Posterior vena cava (tissue), 2 donors: ENCODE results near the gene CTU1. TPM values are rescaled to one million over a fixed set of nuclear protein-coding genes. Genes with fewer than 3 reads are reported as not detected.

Experiments
- DNase-seq: peaks from one replicate; pipeline ENCODE4 v3.0.0-alpha.2; 2020; ENCODE audit warnings: low spot score
- intact Hi-C, 2 donors: fragments of 100-400 bp; cut with DNase I; formaldehyde crosslinking; loops; one replicate each; pipeline versions ENCODE4 v1.14.1 to v1.14.2; 2022 to 2023
- total RNA-seq, 2 donors: library from RNA; stranded (reverse); fragmentation: NEBNext Ultra II Directional; extraction: Animal tissue kit (Norgen Biotek cat#: 25700); gene quantifications; one replicate each; pipeline ENCODE4 v1.2.1, GENCODE V29; 2021
- donor health status: DM: yes; HTN: yes; CAD: no.
- donor health status: DM: yes; HTN: yes; CAD: no.

Gene CTU1
- total RNA-seq, 2 donors from 2014 or later = 3.7 to 5.0 TPM

DNA sequence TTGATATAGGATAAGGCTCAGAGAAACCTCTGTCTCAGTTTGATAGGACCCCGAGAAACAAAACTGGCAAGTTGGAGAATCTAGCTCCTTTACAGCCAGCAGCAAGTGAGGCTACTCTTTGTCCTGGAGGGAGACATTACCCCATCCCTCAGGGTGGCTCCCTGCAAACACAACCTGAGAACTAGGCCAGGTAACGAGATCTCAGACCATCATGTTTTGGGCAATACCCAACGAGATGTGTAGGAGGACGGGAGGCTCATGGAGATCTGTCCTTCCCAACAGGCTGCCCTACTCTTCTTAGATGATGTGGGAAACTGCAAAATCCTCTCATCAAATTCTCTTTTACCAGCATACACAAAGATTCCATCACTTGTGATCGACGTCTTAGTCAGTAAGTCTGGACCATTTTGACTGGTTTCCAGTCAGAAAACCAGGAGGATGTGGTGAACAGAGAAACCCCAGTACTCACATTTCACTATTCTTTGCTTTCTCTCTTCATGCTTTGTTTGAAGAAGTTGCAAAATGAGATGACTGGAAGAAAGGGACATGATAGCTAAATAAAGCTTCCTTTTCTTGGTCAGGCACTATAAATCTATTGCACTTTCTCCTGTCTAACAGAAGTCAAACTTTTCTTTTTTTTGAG, 6.0 kb upstream of the CTU1 start:
- no peak for DNase-seq
- intact Hi-C loops = no loop called here

DNA sequence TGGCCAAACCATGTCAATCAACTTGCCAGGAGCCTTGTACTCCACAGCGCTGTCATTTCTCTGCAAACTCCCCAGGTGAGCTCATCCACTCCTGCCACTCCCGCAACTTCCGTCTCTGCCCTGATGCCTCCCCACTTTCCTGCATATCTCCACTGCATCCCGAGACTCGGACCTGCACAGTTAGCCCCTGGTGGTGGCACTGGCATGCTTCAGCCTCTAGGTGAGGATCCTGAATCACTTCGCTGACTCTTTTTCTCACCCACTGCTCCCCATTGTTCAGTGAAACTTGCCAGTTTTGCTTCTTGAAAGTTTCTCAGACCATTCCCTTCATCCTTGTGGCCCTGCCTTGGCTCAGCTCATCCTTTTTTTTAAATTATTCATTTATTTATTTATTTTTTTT, 3.4 kb upstream of the CTU1 start:
- intact Hi-C loops = no loop called here
- peak; percentile 43 for DNase-seq

DNA sequence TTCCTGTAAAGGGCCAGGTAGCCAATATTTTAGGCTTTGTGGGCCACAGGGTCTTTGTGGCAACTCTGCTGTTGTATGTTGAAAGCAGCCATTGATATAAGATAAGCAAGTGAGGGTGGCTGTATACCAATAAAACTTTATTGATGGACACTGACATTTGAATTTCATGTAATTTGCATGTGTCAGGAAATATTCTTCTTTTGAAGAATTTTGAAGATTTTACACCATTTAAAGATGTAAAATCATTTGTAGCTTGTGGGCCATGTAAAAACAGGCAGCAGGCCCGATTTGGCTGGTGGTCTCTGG, 2.4 kb upstream of the CTU1 start:
- DNase-seq = peak; percentile 36
- intact Hi-C loops = no loop called here

DNA sequence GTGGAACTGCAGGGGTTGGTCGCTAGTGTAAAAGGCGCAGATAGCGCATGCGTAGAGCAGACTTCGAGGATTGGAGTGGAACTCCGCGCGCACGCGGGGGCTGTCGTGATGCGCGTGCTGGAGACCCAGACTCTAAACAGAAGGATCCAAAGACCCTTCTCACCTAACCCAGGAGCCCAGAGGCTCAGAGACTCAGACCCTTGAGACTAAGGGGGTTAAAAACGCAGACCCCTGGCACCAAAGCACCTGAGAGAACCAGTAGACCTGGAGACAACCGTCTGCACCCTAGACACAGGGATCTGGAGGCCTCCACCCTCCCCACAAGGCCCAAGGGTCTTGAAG, 567 bp upstream of the CTU1 start:
- DNase-seq = no peak
- intact Hi-C loops = no loop called here

DNA sequence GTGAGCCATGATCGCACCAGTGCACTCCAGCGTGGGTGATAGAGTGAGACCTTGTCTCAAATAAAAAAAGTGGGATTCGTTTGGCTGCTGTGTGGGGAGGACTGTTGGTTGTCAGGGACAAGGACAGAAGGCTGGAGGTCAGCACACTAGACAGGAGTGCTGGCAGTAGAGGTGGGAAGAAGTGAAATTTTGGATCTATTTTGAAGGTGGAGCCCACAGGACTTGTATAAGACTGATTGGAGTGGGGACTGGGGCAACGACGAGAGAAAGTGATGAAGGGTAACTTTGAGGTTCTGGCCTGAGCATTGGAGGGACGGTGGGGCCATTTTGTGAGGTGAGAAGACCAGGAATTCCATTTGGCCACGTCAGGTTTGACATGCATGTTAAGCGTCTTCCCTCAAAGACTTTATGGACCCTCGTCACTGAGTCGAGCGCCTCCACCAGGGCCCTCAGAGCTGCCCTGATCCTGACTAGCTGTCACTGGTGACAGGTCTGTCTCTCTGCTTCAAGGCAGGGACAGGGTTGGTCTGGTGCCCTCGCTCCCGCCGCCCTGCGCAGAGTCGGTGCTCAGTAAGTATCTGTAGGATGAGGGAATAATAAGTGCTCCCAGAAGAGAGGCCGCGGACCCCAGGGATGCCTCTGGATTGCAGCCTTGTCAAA, 673 bp downstream of the CTU1 start:
- no peak for DNase-seq
- intact Hi-C loops = no loop called here

DNA sequence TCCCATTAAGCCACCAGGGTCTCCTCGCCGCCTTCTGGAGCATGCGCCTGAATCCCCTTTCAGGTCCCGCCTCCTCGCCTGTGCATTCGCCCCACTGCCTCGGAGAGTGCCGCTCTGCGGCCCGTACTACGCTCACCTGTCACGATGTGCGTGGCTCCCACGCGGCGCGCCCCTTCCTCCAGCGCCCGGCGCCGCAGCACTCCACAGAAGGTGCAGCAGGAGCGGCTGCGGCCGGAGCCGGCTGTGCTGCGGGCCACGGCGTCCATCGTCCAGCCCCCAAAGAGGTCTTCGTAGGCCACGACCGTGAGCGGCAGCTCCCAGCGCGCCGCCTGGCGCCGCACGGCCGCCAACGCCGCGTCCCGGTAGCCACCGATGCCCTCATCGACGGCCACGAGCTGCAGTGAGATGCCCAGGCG, 4.3 kb downstream of the CTU1 start:
- intact Hi-C loops = no loop called here
- no peak for DNase-seq

DNA sequence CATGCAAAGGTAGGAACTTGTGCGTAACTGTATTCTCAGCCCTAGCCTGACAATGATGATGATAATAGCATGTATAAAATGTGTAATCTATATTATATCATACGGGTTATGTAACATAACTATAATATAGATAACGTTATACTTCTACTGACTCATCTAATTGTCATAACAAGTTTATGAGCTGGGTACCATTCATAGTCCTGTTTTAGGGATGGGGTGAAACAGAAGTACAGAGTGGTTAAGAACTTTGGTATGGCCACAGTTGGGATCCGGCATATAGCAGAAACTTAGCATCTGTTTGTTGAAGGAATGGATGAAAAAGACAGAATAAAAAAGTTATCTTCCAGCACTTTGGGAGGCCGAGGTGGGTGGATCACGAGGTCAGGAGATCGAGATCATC, 5.2 kb downstream of the CTU1 start:
- DNase-seq = no peak
- intact Hi-C loops = no loop called here

DNA sequence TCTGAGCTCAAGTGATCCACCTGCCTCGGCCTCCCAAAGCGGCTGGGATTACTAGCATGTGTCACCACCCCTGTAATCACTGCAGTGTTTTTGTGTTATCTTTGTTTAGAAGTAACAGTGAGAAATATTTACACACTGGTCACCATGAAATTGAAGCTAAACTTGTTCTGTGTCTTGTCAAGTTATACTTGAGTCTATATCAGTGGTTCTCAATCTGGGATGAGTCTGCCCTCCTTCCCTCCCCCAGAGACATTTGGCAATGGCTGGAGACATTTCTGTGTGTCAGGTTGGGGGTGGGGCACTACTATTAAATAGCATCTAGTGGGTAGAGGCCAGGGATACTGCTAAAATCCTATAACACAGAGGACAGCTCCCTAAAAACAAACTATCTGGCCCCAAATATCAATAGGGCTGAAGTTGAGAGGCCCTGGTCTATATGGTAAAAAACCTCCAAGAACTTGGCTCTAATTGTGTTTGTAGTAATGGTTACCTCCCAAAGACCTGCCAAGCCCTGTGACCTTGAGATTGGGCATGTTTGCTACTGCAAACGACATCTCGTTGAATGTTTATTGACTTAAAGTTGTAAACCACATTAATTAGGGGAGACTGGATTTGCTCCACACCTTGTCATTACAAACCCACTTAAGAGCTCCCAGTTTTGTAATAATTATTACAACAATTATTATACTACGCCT, 6.9 kb downstream of the CTU1 start:
- intact Hi-C loops = no loop called here
- DNase-seq = no peak

DNA sequence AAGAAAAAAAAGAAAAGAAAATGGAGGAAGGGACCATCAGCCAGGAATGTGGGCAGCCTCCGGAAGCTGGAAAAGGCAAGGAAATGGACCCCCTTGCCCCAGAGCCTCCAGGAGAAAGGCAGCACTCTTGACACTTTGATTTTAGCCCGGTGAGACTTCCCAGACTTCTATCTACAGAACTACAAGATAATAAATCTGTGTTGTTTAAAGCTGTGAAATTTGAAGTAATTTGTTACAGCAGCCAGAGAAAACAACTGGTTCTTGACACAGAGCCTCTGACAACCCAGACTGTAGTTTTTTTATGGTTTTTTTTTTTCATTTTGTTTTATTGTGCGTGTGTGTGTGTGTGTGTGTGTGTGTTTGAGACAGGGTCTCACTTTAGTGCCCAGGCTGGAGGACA, 7.6 kb downstream of the CTU1 start:
- intact Hi-C loops = no loop called here
- no peak for DNase-seq

DNA sequence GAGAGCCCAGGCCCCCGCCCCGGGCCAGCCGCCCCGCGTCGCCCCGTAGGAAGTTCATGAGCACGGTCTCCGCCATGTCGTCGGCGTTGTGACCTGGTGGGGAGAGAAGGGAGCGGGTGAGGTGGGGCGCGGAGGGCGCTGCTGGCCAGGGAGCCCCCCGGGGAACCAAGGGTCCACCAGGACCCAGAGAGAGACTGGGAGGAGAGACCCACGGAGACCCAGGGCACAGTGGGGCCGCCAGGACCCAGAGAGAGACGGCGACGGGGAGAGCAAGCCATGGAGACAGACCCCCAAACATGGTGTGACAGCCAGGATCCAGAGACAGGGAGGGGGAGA, 9.2 kb downstream of the CTU1 start:
- intact Hi-C loops = no loop called here
- no peak for DNase-seq

DNA sequence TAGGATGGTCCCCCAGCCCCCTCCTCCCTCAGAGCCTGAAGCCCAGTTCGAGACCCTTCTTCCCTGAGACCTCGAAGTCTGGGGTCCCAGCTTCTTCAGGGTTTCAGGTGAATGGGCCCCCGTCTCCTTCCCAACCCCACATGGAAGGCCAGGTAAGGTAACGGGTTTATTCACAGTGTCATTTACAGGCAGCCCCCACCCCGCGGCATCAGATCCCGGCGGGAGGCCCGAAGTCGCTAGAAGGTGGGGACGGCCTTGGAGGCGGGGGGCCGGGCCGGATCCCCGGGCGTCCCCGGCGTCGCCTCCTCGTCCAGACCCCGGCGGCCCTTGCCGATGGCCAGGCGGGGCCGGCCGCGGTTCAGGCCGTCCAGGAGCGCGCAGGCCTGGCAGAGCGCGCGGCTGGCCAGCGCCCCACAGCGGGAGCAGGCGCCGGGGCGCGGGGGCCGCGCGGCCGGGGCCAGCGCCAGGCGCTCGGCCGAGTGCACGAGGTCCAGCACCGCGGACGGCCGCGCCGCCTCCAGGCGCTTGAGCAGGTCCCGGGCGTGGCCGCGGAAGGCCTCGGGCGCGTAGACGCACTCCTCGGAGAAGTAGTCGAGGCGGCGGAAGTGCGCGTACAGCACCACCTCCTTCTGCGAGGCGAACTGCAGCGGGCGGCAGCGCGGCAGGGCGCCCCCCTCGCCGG, 9.7 kb downstream of the CTU1 start:
- intact Hi-C loops = no loop called here
- peak; percentile 92 for DNase-seq

DNA sequence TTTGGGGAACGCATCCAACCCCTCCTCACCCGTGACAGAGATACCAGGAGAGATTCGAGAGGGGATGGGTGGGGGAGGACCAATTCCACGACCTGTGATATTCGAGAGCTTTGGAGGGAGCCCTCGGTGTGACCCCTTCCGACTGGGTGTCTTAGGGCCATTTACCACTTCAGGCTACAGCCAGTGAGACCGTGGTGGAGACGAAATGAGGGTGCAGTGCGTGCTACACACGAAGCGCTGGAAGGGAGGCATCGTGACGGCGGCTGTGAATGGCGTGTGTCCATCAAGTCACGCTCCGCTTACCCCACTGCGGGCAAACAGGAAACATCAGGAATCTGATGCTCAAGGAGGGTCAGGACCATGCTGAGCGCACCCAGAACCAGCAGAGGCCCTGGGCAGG, 10.4 kb downstream of the CTU1 start:
- DNase-seq = peak; percentile 66
- intact Hi-C loops = no loop called here

DNA sequence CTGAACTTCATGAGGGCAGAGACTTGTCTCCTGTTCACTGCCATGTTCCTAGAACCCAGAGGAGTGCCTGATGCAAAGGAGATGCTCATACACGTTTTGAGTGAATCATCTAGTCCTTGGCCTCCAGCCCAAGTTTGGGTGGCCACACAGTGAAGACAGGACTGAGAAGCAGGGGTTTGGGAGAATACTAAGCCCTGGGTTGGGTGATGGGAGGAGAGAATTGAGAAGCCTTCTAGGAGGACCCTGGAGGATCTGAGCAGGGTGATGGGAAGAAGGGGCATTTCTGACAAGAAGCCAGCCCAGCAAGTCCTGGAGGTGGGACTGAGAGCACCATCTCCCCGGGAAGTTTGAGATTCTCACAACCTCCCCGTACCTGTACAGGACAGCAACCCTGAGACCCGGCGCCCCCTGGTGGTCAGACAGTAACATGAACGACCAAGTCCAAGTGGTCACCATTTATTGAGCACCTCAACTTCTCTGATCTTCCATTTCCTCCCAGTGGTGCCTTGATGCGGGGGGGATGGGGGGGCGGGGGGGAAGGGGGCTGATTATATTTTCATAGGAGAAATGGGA, 11.0 kb downstream of the CTU1 start:
- DNase-seq = peak; percentile 89
- intact Hi-C loops = no loop called here

DNA sequence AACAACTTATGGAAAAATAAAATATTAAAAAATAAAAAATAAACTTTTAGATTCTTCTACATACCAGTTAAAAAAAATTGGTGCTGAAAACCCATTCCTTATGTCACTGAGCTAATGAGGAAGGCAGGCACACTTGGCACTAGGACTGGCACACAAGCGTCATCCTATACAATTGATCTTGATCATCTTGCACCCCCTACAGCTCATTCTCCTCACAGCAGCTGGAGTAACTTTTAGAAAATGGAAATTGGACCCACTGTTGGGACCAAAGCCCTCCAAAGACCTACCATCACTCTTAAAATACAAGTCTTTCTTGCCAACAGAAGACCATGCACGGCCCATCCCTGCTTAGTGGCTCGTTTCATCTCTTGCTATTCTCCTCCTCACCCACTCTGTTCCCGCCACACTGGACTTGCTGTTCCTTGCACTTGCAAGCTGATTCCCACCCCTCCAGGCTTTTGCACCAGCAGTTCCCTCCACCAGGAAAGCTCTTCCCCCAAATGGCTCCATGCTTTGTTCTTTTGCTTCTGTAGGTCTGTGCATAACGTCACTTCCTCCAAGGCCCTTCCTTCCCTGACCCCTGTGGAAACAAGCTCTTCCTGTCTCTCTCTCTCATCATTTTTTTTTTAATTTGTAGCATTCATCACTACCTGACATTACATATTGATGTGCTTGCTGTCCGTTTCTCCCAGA, 11.6 kb downstream of the CTU1 start:
- peak; percentile 56 for DNase-seq
- intact Hi-C loops = no loop called here

DNA sequence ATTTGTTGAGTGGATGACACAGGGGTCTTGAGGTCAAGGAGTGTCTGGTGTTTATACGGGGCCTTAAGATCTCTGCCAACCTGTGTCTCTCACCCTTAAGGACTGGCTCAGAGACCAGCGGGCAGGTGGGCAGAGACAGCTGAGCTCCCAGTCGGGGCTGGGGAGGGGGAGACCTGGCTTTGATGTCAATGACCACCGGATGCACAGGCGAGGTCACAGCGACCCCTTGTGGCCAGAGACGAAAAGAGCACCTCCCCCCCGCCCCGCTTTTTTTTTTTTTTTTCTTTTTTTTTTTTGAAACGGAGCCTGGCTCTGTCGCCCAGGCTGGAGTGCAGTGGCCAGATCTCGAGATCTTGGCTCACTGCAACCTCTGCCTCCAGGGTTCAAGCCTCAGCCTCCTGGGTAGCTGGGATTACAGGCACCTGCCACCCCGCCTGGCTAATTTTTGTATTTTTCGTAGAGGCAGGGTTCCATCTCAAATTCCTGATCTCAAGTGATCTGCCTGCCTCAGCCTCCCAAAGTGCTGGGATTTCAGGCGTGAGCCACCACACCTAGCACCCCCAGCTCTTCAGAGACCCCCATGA, 13.4 kb downstream of the CTU1 start:
- peak; percentile 76 for DNase-seq
- intact Hi-C loops = no loop called here

DNA sequence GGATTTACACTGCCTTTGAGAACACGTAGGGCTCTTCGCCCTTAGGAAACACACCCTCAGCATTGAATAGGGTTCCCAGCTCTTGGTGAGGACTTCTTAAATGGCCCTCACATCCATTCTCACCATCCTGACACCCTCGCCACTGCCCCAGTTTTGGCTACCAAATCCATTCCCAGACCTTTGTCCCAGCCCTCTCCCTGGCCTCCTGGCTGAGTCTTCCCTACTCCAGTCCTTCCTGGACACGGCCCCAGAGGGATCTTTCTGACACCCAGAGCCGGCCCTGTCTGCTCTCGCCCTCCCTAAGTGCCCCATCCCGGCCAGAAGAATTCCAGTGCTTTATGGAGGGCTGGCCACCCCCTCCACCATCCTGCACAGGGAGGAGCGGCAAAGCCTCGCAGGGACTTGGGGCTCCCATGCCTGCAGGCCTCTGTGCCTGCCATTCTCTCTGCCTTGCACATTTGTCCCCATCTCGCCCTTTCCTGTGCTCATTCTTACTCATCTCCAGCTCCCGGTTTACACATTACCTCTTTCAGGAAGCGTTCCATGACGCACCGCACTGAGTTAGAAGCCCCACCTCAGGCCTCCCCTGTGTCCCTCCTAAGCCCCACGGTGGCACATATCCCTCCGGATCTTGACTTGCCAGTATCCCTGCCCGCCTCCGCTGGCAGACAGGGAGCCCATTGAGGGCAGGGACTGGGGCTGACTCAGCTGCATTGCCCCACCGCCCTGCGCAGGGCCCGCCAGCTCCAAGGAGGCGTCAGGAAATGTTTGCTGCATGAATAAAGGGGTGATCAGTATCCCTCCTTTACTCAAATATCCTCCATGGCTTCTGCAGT, 14.5 kb downstream of the CTU1 start:
- intact Hi-C loops = no loop called here
- peak; percentile 72 for DNase-seq

DNA sequence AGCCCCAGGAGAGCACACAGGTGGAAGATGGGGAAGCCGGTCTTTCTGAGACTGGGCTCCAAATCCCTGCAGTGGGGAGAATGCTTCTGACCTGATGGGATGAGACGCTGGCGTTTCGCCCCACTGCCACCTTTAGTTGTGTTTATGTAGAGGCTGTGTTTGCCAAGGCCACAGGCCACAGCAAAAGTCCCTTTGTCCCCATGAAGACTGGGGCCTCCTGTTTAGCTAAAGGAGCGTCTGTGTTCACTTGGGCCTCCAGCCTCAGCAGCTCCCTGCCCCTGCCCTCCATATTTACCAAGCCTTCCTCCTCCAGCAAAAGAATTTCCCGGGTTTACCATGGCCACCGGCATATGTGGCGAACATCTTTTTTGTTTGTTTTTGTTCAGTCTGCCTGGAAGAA, 15.1 kb downstream of the CTU1 start:
- peak; percentile 41 for DNase-seq
- intact Hi-C loops = no loop called here
